Ovary (tissue), 9 donors: ENCODE results near the gene TBC1D24. TPM values are rescaled to one million over a fixed set of nuclear protein-coding genes. Genes with fewer than 3 reads are reported as not detected.

ENCODE experiments used
- DNase-seq, 5 donors: peaks; one replicate each; pipeline ENCODE4 v3.0.0-alpha.2; 2019 to 2020
- H3K27ac ChIP-seq, 2 donors: fragments of 200-600 bp; one replicate each; pipeline versions ENCODE4 v1.5.1 to v1.8.0; 2019 to 2022
- H3K27me3 ChIP-seq: fragments of 200-600 bp; one replicate; pipeline ENCODE4 v1.8.0; 2022
- H3K36me3 ChIP-seq: fragments of 200-600 bp; sonication (generic); one replicate; pipeline ENCODE4 v1.5.1; 2019
- H3K4me1 ChIP-seq: one replicate; pipeline ENCODE4 v1.8.1; 2013; ENCODE audit warnings: mild to moderate bottlenecking, moderate library complexity; ENCODE audit not compliant: insufficient read depth
- H3K4me3 ChIP-seq: fragments of 200-600 bp; sonication (generic); one replicate; pipeline ENCODE4 v1.5.1; 2017
- H3K9me3 ChIP-seq, 2 donors: fragments of 200-600 bp in 1 of 2; sonication (generic) in 1 of 2; one replicate each; pipeline versions ENCODE4 v1.5.1 to v1.8.1; 2013 to 2019; ENCODE audit warnings: mild to moderate bottlenecking in 1 of 2, moderate library complexity in 1 of 2
- EP300 ChIP-seq: sonication (generic); formaldehyde crosslinking; IDR thresholded peaks from one replicate; pipeline ENCODE4 v1.6.1; 2017; ENCODE audit warnings: antibody characterized with exemption
- POLR2A ChIP-seq: fragments of 450-650 bp; IDR thresholded peaks from one replicate; pipeline ENCODE4 v1.6.1; 2017; ENCODE audit warnings: antibody characterized with exemption, mild to moderate bottlenecking, moderate library complexity
- WGBS, 3 donors: extraction: QIAGEN DNeasy Blood & Tissue Kit in 1 of 3; methylation state at CpG; one replicate each; pipeline versions ENCODE4 v1.1.5 to v1.1.7; 2013 to 2017; 5-methylcytosine and 5-hydroxymethylcytosine counted together
- intact Hi-C, 4 donors: fragments of 100-400 bp; cut with DNase I; formaldehyde crosslinking; loops; one replicate each; pipeline versions ENCODE4 v1.11.0 to v1.15.1; 2022 to 2023
- polyA plus RNA-seq, 2 donors: library from polyadenylated mRNA; stranded (reverse); fragments of 200-250 nt in 1 of 2; fragments of 350-450 nt in 1 of 2; fragmentation: Illumina TruSeq in 1 of 2; extraction: RNeasy Lipid Tissue Mini Kit (QIAGEN cat#74804) in 1 of 2; gene quantifications; one replicate each; pipeline ENCODE4 v1.2.3, GENCODE V29; 2013 to 2014
- total RNA-seq, 7 donors: library from RNA; depleted of rRNA in 2 of 7; stranded (reverse); fragments of >200 nt in 2 of 7; fragmentation: NEBNext Ultra II Directional in 3 of 7; extraction: Animal tissue kit (Norgen Biotek cat#: 25700) in 3 of 7; gene quantifications; one replicate each; pipeline versions ENCODE4 v1.1.0 to v1.2.4, GENCODE V29; 2016 to 2023
- TF ChIP-seq, protein P1 (sequence below), 3 donors: fragments of 450-650 bp in 2 of 3; fragments of 200-600 bp in 1 of 3; IDR thresholded peaks; one replicate each; pipeline versions ENCODE4 v1.5.1 to v1.8.0; 2016 to 2022; ENCODE audit warnings: antibody characterized with exemption in 3 of 3, mild to moderate bottlenecking in 1 of 3
- donor health status: DM: no; HTN: no; CAD: no; lungs with moderate emphysema.
- donor health status: DM: no; HTN: no; CAD: no.
- donor health status: Bipolar disorder and iron deficiency.
- donor health status: DM: yes; HTN: yes; CAD: no.
- donor health status: DM: no; HTN: no; CAD: no.
- donor health status: DM: yes; HTN: yes; CAD: no.

Gene TBC1D24
- total and polyA plus RNA-seq, 9 donors: 1.9 to 8.1 (median 6.0) TPM

GRCh38 chr16:2447920-2448583 is 26.9 kb upstream of the TBC1D24 start:
- H3K4me1 ChIP-seq: no peaks in the 10 kb centered on the region
- H3K27me3 ChIP-seq: no peaks in the 10 kb centered on the region
- 88 to 93% (median 91%) methylated on average over 11 of the region's 11 CpGs for WGBS, 3 donors
- intact Hi-C loops: no loop called here
- peak in 1 of 5 donors; percentile 7 for DNase-seq
- no peak overlapping the region for H3K27ac ChIP-seq
- no peaks in the 10 kb centered on the region for H3K36me3 ChIP-seq
- TF ChIP-seq POLR2A (no peak), EP300 (no peak)
- TF ChIP-seq, protein P1, sequence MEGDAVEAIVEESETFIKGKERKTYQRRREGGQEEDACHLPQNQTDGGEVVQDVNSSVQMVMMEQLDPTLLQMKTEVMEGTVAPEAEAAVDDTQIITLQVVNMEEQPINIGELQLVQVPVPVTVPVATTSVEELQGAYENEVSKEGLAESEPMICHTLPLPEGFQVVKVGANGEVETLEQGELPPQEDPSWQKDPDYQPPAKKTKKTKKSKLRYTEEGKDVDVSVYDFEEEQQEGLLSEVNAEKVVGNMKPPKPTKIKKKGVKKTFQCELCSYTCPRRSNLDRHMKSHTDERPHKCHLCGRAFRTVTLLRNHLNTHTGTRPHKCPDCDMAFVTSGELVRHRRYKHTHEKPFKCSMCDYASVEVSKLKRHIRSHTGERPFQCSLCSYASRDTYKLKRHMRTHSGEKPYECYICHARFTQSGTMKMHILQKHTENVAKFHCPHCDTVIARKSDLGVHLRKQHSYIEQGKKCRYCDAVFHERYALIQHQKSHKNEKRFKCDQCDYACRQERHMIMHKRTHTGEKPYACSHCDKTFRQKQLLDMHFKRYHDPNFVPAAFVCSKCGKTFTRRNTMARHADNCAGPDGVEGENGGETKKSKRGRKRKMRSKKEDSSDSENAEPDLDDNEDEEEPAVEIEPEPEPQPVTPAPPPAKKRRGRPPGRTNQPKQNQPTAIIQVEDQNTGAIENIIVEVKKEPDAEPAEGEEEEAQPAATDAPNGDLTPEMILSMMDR (IDR thresholded peaks at IDR 0.05): no peak
- no peak overlapping the region for H3K4me3 ChIP-seq
- H3K9me3 ChIP-seq: no peaks in the 10 kb centered on the region

- Histone ChIP-seq H3K27me3 (no peaks in the 10 kb centered on the region), H3K4me3 (no peak overlapping the region), H3K27ac (no peak overlapping the region), H3K4me1 (no peaks in the 10 kb centered on the region), H3K36me3 (no peaks in the 10 kb centered on the region), H3K9me3 (no peaks in the 10 kb centered on the region)
- no peak for DNase-seq
- intact Hi-C loops: no loop called here
- 94 to 95% (median 95%) methylated on average over 25 of the region's 25 CpGs for WGBS, 3 donors
- no peak for TF ChIP-seq POLR2A
- no peak for TF ChIP-seq EP300
- TF ChIP-seq, protein P1 (IDR thresholded peaks at IDR 0.05): no peak
These were observed 25.8 kb upstream of the TBC1D24 start for GRCh38 chr16:2449118-2449517.

DNA sequence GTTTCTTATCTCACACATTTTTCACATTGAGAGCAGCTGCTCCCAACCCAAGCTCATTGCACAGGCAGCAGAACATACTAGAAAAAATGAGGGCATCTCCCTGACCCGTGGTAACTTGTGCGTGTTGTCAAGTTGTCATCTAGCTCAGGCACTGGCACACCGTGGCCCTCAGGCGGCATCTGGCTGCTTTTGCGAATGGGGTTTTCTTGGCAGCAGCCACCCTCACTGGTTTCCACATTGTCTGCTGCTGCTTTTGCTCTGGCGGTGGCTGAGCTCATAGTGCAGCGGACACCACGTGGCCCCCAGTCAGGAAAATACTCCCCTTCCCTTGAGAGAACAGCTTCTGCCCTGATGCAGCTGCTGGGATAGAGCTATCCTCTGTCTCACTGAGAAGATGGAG is 24.4 kb upstream of the TBC1D24 start:
- intact Hi-C loops: no loop called here
- 84 to 91% (median 87%) methylated on average over 8 of the region's 8 CpGs for WGBS, 3 donors
- DNase-seq: peak in 1 of 5 donors; percentile 7
- no peak overlapping the region for H3K27ac ChIP-seq
- H3K9me3 ChIP-seq: no peaks in the 10 kb centered on the region
- no peaks in the 10 kb centered on the region for H3K36me3 ChIP-seq
- no peaks in the 10 kb centered on the region for H3K4me1 ChIP-seq
- no peaks in the 10 kb centered on the region for H3K27me3 ChIP-seq
- no peak overlapping the region for H3K4me3 ChIP-seq
- TF ChIP-seq POLR2A: no peak

- no peak overlapping the region for H3K4me3 ChIP-seq
- no peaks in the 10 kb centered on the region for H3K4me1 ChIP-seq
- intact Hi-C loops: no loop called here
- no peaks in the 10 kb centered on the region for H3K9me3 ChIP-seq
- no peak overlapping the region for H3K27ac ChIP-seq
- TF ChIP-seq EP300 (no peak), POLR2A (no peak)
- TF ChIP-seq, protein P1 (IDR thresholded peaks at IDR 0.05): no peak
- DNase-seq: no peak
- H3K27me3 ChIP-seq: no peaks in the 10 kb centered on the region
- no peaks in the 10 kb centered on the region for H3K36me3 ChIP-seq
- 85% methylated on average over 19 of the region's 19 CpGs for WGBS, 3 donors
These were observed 23.9 kb upstream of the TBC1D24 start for GRCh38 chr16:2450975-2451381.

DNA sequence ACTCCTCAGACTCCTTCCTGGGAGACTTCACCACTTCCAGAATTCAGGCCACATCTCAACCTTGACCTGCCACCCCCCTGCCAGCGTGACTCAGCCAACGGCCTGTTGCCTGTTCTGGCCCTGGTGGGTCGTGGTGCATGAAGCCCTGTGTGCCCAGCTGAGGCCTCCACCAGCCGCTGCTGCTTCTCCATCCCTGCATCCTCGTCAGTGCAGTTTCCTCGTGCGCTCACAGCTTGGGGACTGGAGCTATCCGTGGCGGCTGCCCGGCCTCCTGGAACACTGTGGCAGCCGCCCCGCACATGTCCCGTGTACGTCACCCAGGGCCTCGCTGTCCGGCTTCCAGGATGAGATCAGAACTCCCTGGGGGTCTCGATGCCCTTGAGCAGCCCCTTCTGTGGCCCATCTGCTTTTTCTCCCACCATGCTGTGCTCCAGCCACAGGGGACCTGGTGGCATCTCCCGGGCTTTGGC is 23.0 kb upstream of the TBC1D24 start:
- H3K4me1 ChIP-seq: no peaks in the 10 kb centered on the region
- no peak overlapping the region for H3K4me3 ChIP-seq
- DNase-seq: peak in 2 of 5 donors; percentile 7 to 39
- 87 to 89% (median 87%) methylated on average over 10 to 18 of the region's 18 CpGs for WGBS, 3 donors
- intact Hi-C loops: no loop called here
- no peaks in the 10 kb centered on the region for H3K27me3 ChIP-seq
- H3K27ac ChIP-seq: no peak overlapping the region
- TF ChIP-seq, protein P1 (IDR thresholded peaks at IDR 0.05): no peak
- TF ChIP-seq POLR2A (no peak), EP300 (no peak)
- H3K9me3 ChIP-seq: no peaks in the 10 kb centered on the region
- H3K36me3 ChIP-seq: no peaks in the 10 kb centered on the region
